ENCODE results near the gene NLRP6. TPM values are rescaled to one million over a fixed set of nuclear protein-coding genes. Genes with fewer than 3 reads are reported as not detected.
A peak's percentile ranks its signal among the peaks of the same experiment; 100 is the strongest.
"Not testable (repeated sequence)": the region's sequence is repeated elsewhere in the genome, so short reads cannot be mapped to it uniquely, and the experiment has no call there.

Gene NLRP6
- total RNA-seq, 1 experiment from 2014 or later = not detected

DNA sequence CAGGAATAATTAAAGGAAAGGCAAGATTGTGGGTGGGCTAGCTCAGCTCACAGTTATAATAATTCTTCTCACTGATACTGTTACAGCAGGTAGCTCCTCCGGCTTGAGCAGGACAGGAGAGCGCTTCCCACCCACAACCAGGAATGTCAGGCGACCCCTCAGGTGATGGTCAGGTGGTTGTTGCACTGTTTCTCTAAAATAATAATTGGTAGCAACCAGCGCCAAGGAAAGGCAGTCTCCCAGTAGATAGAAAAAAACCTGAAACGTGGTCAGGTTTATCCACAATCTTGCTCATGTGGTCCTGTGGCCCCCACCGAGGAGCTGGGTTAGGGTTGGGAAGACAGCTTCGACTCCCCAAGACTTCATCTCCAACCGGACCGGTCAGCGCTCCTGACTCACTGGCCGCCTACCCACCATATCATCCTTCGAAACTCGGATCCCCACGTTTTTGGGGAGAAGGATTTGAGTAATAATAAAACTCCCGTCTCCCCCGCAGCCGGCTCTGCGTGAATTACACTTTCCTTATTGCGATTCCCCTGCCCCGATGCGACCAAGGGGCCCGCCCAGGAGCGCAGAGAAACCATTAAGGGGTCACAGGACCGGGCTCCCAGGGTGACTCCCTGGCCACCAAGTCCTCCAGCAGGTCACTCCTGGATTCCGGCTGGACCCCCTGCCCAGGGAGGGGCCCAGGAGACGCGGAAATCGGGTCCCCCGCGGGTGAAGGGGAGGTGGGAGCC lies 39.6 kb downstream of the NLRP6 start:
- not testable (repeated sequence) for DNase-seq (ENCODE audit: low read depth in 1 of 2, low spot score in 2 of 2); H3K27me3 ChIP-seq (replicated peaks); H3K4me3 ChIP-seq; H3K27ac ChIP-seq; H3K36me3 ChIP-seq; H3K9me3 ChIP-seq (replicated peaks); H3K4me1 ChIP-seq (replicated peaks)

DNA sequence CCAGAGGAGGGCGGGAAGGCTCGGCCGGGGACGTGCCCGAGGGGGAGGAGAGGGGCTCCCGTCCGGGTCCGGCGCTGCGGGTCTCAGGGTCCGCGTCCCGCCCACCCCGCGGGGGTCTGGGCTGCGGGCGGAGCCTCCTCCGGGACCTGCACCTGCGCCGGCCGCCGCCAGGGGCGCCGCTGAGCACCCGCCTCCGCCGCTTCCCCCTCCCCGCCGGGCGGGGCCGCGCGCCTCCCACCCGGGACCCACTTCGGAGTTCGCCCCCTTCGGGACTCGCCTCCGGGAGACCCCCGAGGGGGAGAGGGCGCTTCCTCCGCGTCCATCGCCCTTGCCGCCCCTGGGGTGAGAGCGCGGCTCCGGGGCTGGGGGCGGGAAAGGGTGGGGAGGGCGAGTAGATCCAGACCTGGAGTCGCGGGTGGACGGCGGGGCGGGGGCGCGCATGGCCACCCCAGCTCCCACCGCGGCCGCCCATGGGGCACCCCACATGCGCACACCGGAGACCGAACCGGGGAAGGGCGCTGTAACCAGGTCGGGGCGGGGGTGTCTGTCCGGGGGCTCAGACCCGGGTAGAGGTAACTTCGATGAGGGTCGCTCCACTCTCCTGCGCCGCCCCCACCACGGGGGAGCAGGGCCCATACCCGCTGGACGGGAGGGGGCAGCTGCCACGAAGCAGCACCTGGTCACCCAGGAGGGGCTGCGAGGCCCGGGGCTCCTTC lies 40.4 kb downstream of the NLRP6 start:
- not testable (repeated sequence) for H3K36me3 ChIP-seq; DNase-seq (ENCODE audit: low read depth in 1 of 2, low spot score in 2 of 2); H3K27ac ChIP-seq; H3K4me3 ChIP-seq; H3K27me3 ChIP-seq (replicated peaks); H3K4me1 ChIP-seq (replicated peaks); H3K9me3 ChIP-seq (replicated peaks)

DNA sequence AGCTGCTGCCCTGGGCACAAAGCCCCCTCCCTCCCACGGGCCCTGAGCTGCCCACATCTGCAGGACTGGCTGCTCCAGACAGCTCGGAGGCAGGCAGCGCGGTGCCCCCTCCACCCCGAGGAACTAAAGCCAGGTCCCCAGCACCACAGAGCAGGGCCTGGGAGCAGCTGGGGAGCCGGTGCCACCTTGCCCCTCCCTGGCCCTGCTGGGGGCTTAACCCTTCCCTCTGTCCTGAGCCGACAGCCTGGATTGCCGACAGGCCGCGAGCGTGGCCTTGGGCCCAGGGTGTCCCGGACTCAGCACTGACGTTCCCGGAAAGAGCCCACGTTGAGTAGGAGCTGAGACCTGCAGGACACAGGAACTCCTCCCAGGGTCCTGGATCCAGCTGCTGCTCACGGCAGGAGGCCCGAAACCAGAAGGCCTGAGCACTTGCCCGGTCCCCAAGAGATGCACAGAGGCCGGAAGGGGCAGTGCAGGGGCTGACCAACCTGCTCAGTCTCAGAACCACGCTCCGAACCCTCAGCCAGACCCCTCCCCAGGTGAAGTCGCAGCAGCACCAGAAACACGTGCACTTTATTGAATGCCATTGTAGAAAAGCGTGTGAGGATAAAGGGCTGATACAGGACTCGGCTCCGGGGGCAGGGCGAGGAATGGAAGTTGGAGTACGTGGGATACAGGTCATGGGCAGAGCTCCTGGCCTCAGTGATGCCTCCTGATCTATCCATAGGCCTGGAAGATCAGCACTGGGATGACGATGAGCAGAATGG lies 41.1 kb downstream of the NLRP6 start:
- H3K36me3 ChIP-seq; H3K27me3 ChIP-seq (replicated peaks); H3K27ac ChIP-seq; H3K4me1 ChIP-seq (replicated peaks); H3K9me3 ChIP-seq (replicated peaks): not testable (repeated sequence)
- DNase-seq (ENCODE audit: low read depth in 1 of 2, low spot score in 2 of 2) = peak in 1 of 2 experiments; percentile 28
- peak overlapping the region; percentile 36 for H3K4me3 ChIP-seq

DNA sequence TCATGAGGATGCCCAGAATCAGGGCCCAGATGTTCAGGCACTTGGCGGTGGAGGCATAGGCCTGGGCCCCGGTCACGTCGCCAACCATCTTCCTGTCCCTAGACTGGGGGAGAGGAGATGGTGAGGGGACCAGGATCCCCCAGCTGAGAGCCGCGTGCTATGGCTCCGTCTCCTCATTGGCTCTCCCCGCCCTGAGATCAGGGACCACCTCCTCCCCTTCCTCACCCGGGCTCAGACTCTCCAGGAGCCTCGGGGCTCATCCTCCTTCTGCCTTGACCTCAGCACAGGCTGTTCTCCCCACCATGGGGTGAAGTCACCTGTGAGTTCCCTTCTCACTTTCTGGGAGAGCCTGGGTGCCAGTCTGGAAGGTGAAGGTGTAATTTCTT lies 41.7 kb downstream of the NLRP6 start:
- not testable (repeated sequence) for H3K36me3 ChIP-seq; H3K4me1 ChIP-seq (replicated peaks); H3K27ac ChIP-seq; H3K9me3 ChIP-seq (replicated peaks); H3K27me3 ChIP-seq (replicated peaks); DNase-seq (ENCODE audit: low read depth in 1 of 2, low spot score in 2 of 2)
- peak overlapping the region; percentile 49 for H3K4me3 ChIP-seq

DNA sequence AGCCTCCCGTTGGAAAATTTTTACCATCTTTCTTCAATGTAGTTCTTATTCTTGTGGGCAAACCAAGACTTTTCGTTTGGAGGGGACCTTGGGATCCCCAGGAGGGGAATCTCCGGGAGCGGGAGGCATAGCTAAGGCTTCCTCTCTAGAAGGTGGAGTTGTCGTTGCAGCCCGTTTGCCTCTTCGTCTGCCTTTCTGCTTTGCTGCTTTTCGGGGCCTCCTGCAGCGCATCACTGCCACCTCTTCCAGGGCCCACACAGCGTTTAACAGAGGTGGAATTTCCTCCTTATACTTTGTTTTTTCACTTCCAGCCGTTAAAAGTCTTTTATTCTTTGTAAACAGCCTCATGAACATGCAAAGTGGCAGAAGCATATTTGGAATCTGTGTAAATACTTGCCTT lies 45.9 kb downstream of the NLRP6 start:
- Histone ChIP-seq H3K27ac (no peak overlapping the region), H3K36me3 (peaks cover 2% of the 10 kb centered on the region; the same call in 1 of the 2 replicates), H3K4me3 (no peak overlapping the region), H3K4me1 (replicated peaks) (peaks cover 16% of the 10 kb centered on the region), H3K9me3 (replicated peaks) (no peaks in the 10 kb centered on the region), H3K27me3 (replicated peaks) (no peaks in the 10 kb centered on the region)
- DNase-seq (ENCODE audit: low read depth in 1 of 2, low spot score in 2 of 2) = no peak

DNA sequence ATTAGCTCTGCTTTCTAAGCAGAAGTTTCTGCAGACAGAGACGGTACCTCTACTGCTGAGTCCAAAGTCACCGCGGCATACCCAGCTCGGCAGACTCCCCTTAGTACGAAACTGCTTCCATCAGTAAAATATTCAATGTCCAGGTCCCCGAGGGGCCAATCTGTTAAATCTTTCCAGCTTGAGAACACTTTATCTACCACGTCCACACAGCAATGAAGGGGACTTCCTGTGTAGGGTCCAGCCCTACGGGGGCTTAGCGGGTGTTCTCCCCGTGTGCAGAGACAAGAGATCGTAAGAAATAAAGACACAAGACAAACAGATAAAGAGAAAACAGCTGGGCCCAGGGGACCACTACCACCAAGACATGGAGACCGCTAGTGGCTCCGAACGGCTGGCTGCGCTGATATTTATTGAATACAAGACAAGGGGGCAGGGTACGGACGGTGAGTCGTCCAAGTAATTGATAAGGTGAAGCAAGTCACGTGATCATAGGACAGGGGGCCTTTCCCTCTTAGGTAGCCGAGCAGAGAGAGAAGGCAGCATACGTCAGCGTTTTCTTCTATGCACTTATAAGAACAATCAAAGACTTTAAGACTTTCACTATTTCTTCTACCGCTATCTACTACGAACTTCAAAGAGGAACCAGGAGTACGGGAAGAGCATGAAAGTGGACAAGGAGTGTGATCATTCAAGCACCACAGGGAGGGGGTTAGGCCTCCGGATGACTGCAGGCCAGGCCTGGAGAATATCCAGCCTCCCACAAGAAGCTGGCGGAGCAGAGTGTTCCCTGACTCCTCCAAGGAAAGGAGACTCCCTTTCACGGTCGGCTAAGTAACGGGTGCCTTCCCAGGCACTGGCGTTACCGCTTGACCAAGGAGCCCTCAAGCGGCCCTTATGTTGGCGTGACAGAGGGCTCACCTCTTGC lies 46.6 kb downstream of the NLRP6 start:
- H3K4me1 ChIP-seq (replicated peaks) = peaks cover 12% of the 10 kb centered on the region
- H3K4me3 ChIP-seq; H3K36me3 ChIP-seq; H3K27ac ChIP-seq; H3K27me3 ChIP-seq (replicated peaks); DNase-seq (ENCODE audit: low read depth in 1 of 2, low spot score in 2 of 2); H3K9me3 ChIP-seq (replicated peaks): not testable (repeated sequence)

DNA sequence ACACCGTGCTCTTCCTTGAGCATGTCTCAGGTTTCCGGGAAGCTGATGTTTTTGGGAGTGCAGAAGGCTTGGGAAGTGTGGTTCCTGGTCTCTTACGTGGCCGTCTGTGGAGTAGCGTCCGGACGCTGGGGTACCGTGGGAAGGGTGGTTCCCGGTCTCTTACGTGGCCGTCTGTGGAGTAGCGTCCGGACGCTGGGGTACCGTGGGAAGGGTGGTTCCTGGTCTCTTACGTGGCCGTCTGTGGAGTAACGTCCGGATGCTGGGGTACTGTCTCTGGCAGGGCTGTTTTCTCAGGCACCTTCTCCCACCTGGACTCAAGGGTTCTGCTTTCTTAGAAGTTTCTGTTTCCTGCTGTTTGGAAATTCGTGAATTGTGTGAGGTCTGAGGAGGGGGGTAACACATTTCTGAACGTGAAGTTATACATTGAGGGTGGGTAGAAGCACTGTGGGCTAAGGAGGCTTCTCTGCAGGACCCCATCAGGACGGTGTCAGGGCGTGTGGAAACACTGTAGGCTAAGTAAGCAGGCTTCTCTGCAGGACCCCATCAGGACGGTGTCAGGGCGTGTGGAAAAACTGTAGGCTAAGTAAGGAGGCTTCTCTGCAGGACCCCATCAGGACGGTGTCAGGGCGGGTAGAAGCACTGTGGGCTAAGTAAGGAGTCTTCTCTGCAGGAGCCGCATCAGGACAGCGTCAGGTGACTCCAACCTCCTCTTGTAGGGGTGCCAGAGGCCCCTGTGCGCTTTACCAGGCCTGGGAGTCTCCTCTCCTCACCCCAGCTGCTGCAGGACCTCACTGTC lies 47.8 kb downstream of the NLRP6 start:
- Histone ChIP-seq H3K9me3 (replicated peaks) (no peaks in the 10 kb centered on the region), H3K27ac (no peak overlapping the region), H3K36me3 (no peaks in the 10 kb centered on the region), H3K4me3 (no peak overlapping the region), H3K27me3 (replicated peaks) (no peaks in the 10 kb centered on the region), H3K4me1 (replicated peaks) (peaks cover 9% of the 10 kb centered on the region)
- DNase-seq (ENCODE audit: low read depth in 1 of 2, low spot score in 2 of 2) = no peak

DNA sequence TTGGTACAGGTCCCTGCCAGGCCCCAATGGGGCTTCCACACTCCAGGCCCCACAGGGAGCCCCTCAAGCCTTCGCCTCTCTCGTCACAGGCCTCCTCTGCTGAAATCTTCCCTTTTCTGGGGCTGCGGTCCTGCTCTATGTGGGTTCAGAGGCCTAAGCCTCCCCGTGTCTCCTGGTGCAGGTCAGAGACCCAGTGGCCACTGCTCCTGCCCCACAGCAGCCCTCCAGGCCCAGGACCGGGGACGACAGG lies 48.3 kb downstream of the NLRP6 start:
- Histone ChIP-seq H3K27ac (no peak overlapping the region), H3K4me1 (replicated peaks) (peaks cover 8% of the 10 kb centered on the region), H3K27me3 (replicated peaks) (no peaks in the 10 kb centered on the region), H3K9me3 (replicated peaks) (no peaks in the 10 kb centered on the region), H3K36me3 (no peaks in the 10 kb centered on the region), H3K4me3 (no peak overlapping the region)
- no peak for DNase-seq (ENCODE audit: low read depth in 1 of 2, low spot score in 2 of 2)

DNA sequence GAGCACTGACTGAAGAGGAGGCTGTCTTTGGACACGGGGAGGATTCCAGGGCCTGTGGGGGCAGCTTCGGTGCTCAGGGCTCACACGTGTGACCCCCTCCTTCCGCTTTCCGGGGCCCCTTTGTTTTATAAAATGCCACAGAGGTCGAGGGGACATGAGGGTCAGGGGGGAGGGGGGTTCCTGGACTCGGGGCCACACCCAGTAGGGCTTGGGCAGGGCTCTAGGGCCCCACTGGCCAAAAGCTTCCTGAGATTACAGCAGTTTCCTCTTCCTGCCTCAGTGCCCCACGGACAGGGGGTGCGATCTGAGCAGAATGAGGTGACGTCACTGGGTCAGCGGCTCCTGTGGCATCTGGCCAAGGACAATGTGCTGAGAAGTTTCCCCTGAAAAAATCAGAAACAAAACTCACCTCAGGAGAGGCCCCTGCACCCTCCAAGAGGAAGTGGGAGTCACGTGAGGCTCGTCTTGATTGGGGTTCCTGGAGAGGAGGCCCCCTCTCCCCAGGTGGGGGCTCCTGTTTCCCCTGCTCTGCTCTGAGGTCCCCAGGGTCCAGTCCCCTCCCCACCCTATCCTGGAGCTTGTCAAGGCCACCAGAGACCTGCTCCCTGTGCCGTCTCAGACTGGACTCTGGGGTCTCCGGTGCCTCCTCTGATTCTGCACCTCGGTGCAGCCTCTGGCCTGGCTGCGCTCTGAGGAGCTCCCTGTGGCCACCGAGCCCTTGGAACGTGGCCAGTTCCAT lies 48.8 kb downstream of the NLRP6 start:
- H3K27me3 ChIP-seq (replicated peaks) = no peaks in the 10 kb centered on the region
- H3K9me3 ChIP-seq (replicated peaks) = no peaks in the 10 kb centered on the region
- peaks cover 8% of the 10 kb centered on the region for H3K4me1 ChIP-seq (replicated peaks)
- H3K36me3 ChIP-seq = no peaks in the 10 kb centered on the region
- no peak for DNase-seq (ENCODE audit: low read depth in 1 of 2, low spot score in 2 of 2)
- no peak overlapping the region for H3K4me3 ChIP-seq
- no peak overlapping the region for H3K27ac ChIP-seq

DNA sequence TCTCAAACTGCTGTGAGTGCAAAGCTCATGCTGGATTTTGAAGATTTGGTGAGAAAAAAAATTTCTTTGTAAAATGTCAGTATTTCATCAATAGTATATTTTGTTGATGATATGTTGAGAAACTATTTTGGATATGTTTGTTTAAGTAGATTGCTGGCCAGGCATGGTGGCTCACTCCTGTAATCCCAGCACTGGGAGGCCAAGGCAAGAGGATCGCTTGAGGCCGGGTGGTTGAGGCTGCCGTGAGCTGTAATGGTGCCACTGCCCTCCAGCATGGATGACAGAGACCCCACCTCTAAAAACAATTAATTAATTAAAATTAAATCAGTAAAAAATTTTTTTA lies 49.3 kb downstream of the NLRP6 start:
- Histone ChIP-seq H3K9me3 (replicated peaks) (no peaks in the 10 kb centered on the region), H3K36me3 (no peaks in the 10 kb centered on the region), H3K4me3 (no peak overlapping the region), H3K4me1 (replicated peaks) (peaks cover 8% of the 10 kb centered on the region), H3K27me3 (replicated peaks) (no peaks in the 10 kb centered on the region), H3K27ac (no peak overlapping the region)
- DNase-seq (ENCODE audit: low read depth in 1 of 2, low spot score in 2 of 2) = no peak

DNA sequence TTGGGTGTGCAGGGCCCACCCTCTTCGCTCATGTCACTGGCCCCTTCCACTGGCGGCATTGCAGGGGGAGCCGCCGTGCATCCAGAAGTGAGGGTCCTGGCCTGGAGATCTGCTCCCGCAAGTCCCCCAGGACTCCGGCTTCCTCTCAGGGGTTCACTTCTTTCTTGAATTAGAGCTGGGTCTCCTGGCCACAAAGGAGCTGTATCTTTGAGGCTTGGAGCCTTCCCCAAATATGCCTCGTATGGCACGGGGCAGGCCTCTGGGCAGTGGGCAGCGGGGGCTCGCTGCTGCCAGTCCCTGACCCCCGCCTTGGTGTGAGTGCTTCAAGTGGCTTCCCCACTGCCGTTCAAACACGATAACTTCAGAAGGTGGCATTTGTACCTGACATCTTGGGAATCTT lies 49.8 kb downstream of the NLRP6 start:
- H3K27ac ChIP-seq = no peak overlapping the region
- no peaks in the 10 kb centered on the region for H3K9me3 ChIP-seq (replicated peaks)
- H3K4me1 ChIP-seq (replicated peaks) = peaks cover 8% of the 10 kb centered on the region

DNA sequence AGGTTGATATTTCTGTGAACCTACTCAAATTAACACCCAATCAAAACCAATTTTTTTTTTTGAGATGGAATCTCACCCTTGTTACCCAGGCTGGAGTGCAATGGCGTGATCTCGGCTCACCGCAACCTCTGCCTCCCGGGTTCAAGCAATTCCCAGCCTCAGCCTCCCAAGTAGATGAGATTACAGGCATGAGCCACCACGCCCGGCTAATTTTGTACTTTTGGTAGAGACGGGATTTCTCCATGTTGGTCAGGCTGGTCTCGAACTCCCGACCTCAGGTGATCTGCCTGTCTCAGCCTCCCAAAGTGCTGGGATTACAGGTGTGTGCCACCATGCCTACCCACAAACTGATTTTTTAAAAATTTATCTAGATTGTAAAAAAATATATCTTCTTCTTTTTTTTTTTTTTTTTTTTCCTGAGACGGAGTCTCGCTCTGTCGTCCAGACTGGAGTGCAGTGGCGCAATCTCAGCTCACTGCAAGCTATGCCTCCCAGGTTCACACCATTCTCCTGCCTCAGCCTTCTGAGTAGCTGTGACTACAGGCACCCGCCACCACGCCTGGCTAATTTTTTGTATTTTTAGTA lies 50.4 kb downstream of the NLRP6 start:
- H3K36me3 ChIP-seq; DNase-seq (ENCODE audit: low read depth in 1 of 2, low spot score in 2 of 2); H3K27ac ChIP-seq; H3K27me3 ChIP-seq (replicated peaks); H3K4me1 ChIP-seq (replicated peaks); H3K4me3 ChIP-seq; H3K9me3 ChIP-seq (replicated peaks): not testable (repeated sequence)

More for the DNA sequence above, 49.8 kb downstream of the NLRP6 start:
- H3K4me3 ChIP-seq = no peak overlapping the region
- H3K27me3 ChIP-seq (replicated peaks) = no peaks in the 10 kb centered on the region
- no peaks in the 10 kb centered on the region for H3K36me3 ChIP-seq
- no peak for DNase-seq (ENCODE audit: low read depth in 1 of 2, low spot score in 2 of 2)

Measured in SJSA1 (cell line).